Posterior vena cava (tissue), 2 donors: ENCODE results near the gene SIK2. TPM values are rescaled to one million over a fixed set of nuclear protein-coding genes. Genes with fewer than 3 reads are reported as not detected.
"Not testable (repeated sequence)": the region's sequence is repeated elsewhere in the genome, so short reads cannot be mapped to it uniquely, and the experiment has no call there.

Source experiments
- DNase-seq: peaks from one replicate; pipeline ENCODE4 v3.0.0-alpha.2; 2020; ENCODE audit warnings: low spot score
- intact Hi-C, 2 donors: fragments of 100-400 bp; cut with DNase I; formaldehyde crosslinking; loops; one replicate each; pipeline versions ENCODE4 v1.14.1 to v1.14.2; 2022 to 2023
- total RNA-seq, 2 donors: library from RNA; stranded (reverse); fragmentation: NEBNext Ultra II Directional; extraction: Animal tissue kit (Norgen Biotek cat#: 25700); gene quantifications; one replicate each; pipeline ENCODE4 v1.2.1, GENCODE V29; 2021
- donor health status: DM: yes; HTN: yes; CAD: no.
- donor health status: DM: yes; HTN: yes; CAD: no.

The SIK2 gene
- total RNA-seq, 2 donors from 2014 or later, result 22.7 to 26.1 TPM

- DNase-seq, result no peak
- intact Hi-C loops, result no loop called here
These were observed 37.1 kb downstream of the SIK2 start for GRCh38 chr11:111639226-111639925.

GRCh38 chr11:111641339-111642015, 39.2 kb downstream of the SIK2 start:
- no peak for DNase-seq
- intact Hi-C loops, result no loop called here

DNA sequence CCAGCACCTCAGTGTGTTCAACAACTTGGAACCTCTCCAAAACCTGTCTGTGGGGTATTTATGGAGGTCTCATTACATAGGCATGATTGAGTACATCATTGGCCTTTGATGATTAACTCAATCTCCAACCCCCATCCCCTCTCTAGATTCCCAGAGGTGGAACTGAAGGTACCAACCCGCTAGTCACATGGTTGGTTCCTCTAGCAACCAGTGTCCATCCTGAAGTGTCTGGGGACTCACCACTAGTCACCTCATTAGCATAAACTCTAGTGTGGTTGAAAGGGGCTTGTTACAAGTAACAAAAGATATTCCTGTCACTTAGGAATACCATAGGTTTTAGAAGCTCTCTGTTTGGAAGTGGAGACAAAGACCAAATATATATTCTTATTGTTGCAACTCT, 40.3 kb downstream of the SIK2 start:
- no peak for DNase-seq
- intact Hi-C loops, result no loop called here

GRCh38 chr11:111644922-111645321, 42.7 kb downstream of the SIK2 start:
- intact Hi-C loops, result no loop called here
- DNase-seq, result no peak

DNA sequence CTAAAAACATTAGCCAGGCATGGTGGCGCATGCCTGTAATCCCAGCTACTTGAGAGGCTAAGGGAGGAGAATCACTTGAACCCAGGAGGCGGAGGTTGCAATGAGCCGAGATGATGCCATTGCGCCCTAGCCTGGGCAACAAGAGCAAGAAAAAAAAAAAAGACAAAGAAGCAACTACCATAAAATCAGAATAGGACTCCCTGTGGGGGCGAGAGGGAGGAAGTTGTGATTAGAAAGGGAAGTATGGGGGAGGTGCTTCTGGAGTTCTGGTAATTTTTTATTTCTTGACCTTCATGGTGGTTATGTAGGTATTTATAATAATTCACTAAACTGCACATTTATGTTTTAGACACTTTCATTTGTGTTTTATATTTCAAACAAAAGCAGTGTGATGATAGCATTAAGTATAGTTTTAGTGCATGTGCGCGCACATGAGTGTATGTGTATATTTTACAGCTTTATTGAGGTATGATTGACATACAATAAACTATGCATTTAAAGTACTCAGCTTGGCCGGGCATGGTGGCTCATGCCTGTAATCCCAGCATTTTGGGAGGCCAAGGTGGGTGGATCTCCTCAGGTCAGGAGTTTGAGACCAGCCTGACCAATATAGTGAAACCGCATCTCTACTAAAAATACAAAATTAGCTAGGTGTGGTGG, 43.5 kb downstream of the SIK2 start:
- DNase-seq, result no peak
- intact Hi-C loops, result no loop called here

DNA sequence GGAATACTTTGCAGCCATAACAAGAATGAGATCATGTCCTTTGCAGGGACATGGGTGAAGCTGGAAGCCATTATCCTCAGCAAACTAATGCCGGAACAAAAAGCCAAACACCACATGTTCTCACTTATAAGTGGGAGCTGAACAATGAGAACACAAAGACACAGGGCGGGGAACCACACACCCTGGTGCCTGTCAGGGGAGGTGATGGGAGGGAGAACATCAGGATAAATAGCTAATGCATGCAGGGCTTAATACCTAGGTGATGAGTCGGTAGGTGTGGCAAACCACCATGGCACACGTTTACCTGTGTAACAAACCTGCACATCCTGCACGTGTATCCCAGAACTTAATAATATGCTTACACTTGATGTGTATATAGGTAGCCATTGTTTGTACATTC, 49.1 kb downstream of the SIK2 start:
- DNase-seq, intact Hi-C loops: not testable (repeated sequence)

DNA sequence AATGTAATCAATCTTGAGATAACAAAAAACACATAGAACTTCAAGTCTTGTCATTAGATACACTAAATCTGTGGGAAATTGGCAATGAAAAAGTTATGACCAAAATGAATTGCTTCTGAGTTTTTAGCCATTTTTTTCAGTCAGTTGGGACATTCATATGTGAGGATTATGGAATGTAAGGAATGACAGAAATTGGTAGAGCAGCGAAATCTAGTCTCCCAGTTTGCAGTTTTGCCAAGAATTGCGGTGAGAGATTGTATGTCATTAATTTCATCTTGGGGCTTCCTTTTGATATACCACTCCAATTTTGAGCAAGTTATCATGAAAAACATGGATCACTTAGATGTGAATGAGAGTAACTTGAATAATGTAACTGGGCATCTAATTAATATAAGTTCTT, 49.9 kb downstream of the SIK2 start:
- DNase-seq, result no peak

GRCh38 chr11:111654601-111655000, 52.4 kb downstream of the SIK2 start:
- intact Hi-C loops, result no loop called here
- DNase-seq, result no peak

More for the DNA sequence above, 49.9 kb downstream of the SIK2 start:
- intact Hi-C loops, result no loop called here

- DNase-seq, result no peak
- intact Hi-C loops, result no loop called here
These were observed 53.7 kb downstream of the SIK2 start for GRCh38 chr11:111655924-111656323.

GRCh38 chr11:111657905-111658304, 55.7 kb downstream of the SIK2 start:
- DNase-seq, intact Hi-C loops: not testable (repeated sequence)

- DNase-seq, intact Hi-C loops: not testable (repeated sequence)
These were observed 56.2 kb downstream of the SIK2 start for GRCh38 chr11:111658493-111658892.

DNA sequence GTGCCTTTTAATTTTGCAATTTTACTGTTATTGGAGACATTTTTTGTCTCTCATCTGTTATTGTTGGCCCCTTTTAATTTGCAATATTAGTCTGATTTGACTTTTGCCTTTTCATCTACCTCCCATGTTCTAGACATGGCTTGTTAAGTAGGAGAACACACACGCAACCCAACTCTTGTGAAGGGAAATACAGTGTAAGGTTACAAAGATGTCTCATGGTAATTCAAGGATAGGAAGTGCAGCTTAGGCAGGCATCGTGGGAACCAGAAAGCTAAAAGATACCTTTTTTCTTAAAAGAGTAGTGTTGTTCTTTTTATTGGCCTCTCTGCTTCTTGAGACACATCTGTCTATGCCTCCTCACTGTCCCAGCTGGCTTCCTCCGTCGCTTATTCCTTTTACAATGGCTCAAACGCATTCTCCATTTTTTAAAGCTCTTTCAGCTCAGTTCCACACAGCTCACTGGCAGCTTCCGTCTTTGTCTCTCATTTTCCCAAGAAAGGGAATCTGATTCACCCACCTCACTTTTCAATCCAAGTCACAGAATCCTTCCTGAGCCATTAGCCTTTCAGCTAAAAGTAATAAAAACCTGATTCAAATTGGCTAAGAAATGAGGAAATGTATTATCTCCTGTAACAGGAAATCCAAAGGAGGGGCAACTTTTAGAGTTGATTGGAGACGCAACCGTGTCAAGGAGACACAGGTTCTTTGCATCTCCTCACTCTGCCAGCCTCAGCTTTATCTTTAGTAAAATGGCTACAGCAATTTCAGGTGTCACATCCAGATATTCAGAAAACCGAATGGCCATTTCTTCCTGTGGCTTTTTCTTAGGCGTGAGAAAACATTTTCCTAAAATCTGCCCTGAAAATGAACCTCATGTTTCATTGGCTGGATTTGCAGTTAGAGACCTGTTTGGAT, 57.2 kb downstream of the SIK2 start:
- DNase-seq, result no peak
- intact Hi-C loops, result no loop called here

- intact Hi-C loops, result no loop called here
- DNase-seq, result no peak
These were observed 58.6 kb downstream of the SIK2 start for GRCh38 chr11:111660822-111661221.

- no peak for DNase-seq
- intact Hi-C loops, result no loop called here
These were observed 61.6 kb downstream of the SIK2 start for GRCh38 chr11:111663820-111664219.

DNA sequence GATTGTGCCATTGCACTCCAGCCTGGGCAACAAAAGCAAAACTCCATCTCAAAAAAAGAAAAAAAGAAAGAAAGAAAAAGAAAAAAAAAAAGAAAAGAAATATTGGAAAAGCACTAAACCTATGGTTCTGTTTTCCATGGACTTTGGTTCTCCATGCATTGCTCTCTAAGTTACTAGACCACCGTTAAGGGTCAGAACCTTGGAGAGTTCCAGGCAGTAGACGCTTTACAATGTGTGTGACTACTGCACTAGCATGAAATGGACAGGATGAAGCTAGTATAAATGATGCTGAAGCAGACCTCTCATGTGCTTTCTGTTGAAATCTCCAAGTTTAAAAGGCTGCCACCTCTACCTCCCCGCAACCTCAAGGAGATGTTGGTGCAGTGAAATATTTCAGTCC, 63.5 kb downstream of the SIK2 start:
- intact Hi-C loops, result no loop called here
- no peak for DNase-seq

GRCh38 chr11:111668980-111669379, 66.7 kb downstream of the SIK2 start:
- intact Hi-C loops, result no loop called here
- DNase-seq, result no peak

DNA sequence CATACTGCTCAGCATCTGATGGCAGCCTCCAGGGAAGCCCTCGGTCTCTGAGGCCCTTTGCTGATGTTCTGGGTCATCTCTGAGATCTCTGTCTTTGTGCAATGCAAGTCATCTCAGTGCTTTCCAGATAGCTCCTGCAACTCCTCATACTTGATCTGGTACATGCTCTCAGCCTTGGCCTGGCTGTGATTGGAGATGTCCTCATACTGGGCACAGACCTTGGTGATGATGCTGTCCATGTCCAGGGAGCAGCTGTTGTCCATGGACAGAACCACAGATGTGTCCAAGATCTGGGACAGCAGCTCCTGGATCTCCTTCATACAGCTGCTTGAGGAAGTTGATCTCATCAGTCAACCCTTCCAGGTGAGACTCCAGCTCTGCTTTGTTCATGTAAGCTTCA, 69.1 kb downstream of the SIK2 start:
- DNase-seq, result no peak
- intact Hi-C loops, result no loop called here

GRCh38 chr11:111672949-111673348, 70.7 kb downstream of the SIK2 start:
- intact Hi-C loops, result no loop called here
- no peak for DNase-seq

DNA sequence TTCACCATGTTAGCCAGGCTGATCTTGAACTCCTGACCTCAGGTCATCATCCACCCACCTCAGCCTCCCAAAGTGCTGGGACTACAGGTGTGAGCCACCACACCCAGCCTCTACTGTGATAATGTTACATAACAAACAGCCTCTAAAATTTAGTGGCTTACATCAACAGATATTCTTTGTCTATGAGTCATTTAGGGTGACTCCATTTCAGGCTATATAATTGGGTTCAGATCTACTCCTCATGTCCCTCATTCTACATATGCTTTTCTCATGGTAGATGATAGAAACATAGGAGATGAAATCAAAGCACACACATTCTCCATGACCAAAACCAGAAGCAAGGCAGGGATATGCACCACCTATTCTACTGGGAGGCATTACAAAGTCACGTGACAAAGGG, 72.7 kb downstream of the SIK2 start:
- no peak for DNase-seq
- intact Hi-C loops, result no loop called here

GRCh38 chr11:111675891-111676290, 73.6 kb downstream of the SIK2 start:
- no peak for DNase-seq

More at GRCh38 chr11:111675891-111676290, 73.6 kb downstream of the SIK2 start:
- intact Hi-C loops, result no loop called here
